K562 (cell line): ENCODE measurements around the gene TMEM72. TPM values are rescaled to one million over a fixed set of nuclear protein-coding genes. Genes with fewer than 3 reads are reported as not detected.

ENCODE experiments used
- ATAC-seq: fragments of 200-7000 bp; cut with Tn5 transposase; 3 replicates; pipeline ENCODE4 v1.9.1; 2020; ENCODE audit warnings: moderate library complexity
- Bru-seq: library from RNA; stranded (reverse); fragments of 400-500 nt; gene quantifications from one replicate; lab custom pipeline; 2021; lab: Mats Ljungman, UMichigan
- BruChase-seq, 2 experiments: library from RNA; stranded (reverse); fragments of 400-500 nt; gene quantifications; one replicate each; lab custom pipeline; 2021; lab: Mats Ljungman, UMichigan
- BruUV-seq: library from RNA; stranded (reverse); fragments of 400-500 nt; replicated peaks from 2 replicates; lab custom pipeline; 2021; lab: Mats Ljungman, UMichigan
- CTCF ChIA-PET: fragments of 300-600 bp; formaldehyde crosslinking; extraction: SDS; loops from one replicate; lab custom pipeline; 2021; ENCODE audit warnings: low intra/inter-chr PET ratio; lab: Yijun Ruan, JAX
- POLR2A ChIA-PET: fragments of 300-600, 350-650 bp; sonication (Branson Sonifier 250); formaldehyde crosslinking; extraction: SDS; loops from one replicate; lab custom pipeline; 2021; ENCODE audit warnings: antibody characterized with exemption, inconsistent platforms; lab: Yijun Ruan, JAX
- DNase-seq, 4 experiments: peaks; one replicate each; pipeline versions ENCODE4 v3.0.0 to v3.0.0-alpha.2; 2011 to 2018; ENCODE audit warnings: low spot score in 3 of 4, mixed read lengths in 3 of 4; ENCODE audit errors: extremely low read depth in 1 of 4
- FAIRE-seq: peaks from 2 replicates; lab custom pipeline; 2011; peaks lifted over from hg19 to GRCh38; lab: Jason Lieb, UNC
- H2AFZ ChIP-seq: 2 replicates; pipeline ENCODE4 v1.6.0; 2011; ENCODE audit warnings: low read depth, low read length, control low read depth, inconsistent platforms
- H3K27ac ChIP-seq: fragments of 200-600 bp; 3 replicates; pipeline ENCODE4 v1.8.0; 2011; ENCODE audit warnings: low read depth, mild to moderate bottlenecking, control low read depth, inconsistent platforms, low read length, moderate library complexity, mixed read lengths; ENCODE audit errors: extremely low read depth
- H3K27me3 ChIP-seq, 2 experiments: fragments of 300-600 bp in 1 of 2; 2 replicates in 1 of 2; 3 replicates in 1 of 2; pipeline versions ENCODE4 v1.6.0 to v1.8.0; 2011; ENCODE audit warnings: inconsistent platforms in 2 of 2, low read length in 2 of 2, mild to moderate bottlenecking in 1 of 2, mixed read lengths in 1 of 2, moderate library complexity in 1 of 2; ENCODE audit not compliant: control insufficient read depth in 2 of 2, insufficient read depth in 2 of 2
- H3K36me3 ChIP-seq: fragments of 300-600 bp; 3 replicates; pipeline ENCODE4 v1.8.0; 2011; ENCODE audit warnings: mild to moderate bottlenecking, low read length, inconsistent platforms; ENCODE audit not compliant: control insufficient read depth, insufficient read depth
- H3K4me1 ChIP-seq, 2 experiments: fragments of 200-600 bp in 1 of 2; replicated peaks in 1 of 2; 2 replicates in 1 of 2; 3 replicates in 1 of 2; pipeline versions ENCODE4 v1.5.1 to v1.8.0; 2011; ENCODE audit warnings: inconsistent platforms in 2 of 2, low read length in 2 of 2, mild to moderate bottlenecking in 1 of 2, mixed read lengths in 1 of 2, moderate library complexity in 1 of 2; ENCODE audit not compliant: control insufficient read depth in 2 of 2, insufficient read depth in 2 of 2
- H3K4me2 ChIP-seq: 2 replicates; pipeline ENCODE4 v1.6.1; 2011; ENCODE audit warnings: low read length, control low read depth, inconsistent platforms, mixed read lengths; ENCODE audit not compliant: insufficient read depth
- H3K4me3 ChIP-seq: fragments of 200-600 bp; sonication (generic), shearing (Covaris generic); 2 replicates; pipeline ENCODE4 v1.5.1; 2016; ENCODE audit warnings: control low read depth, inconsistent platforms
- H3K79me2 ChIP-seq: fragments of 200-600 bp; 3 replicates; pipeline ENCODE4 v1.8.0; 2011; ENCODE audit warnings: low read length, inconsistent platforms; ENCODE audit not compliant: control insufficient read depth, insufficient read depth
- H3K9ac ChIP-seq, 2 experiments: 2 replicates each; pipeline versions ENCODE4 v1.6.0 to v1.6.1; 2011; ENCODE audit warnings: low read depth in 2 of 2, low read length in 2 of 2, control low read depth in 1 of 2, inconsistent platforms in 1 of 2, mild to moderate bottlenecking in 1 of 2, mixed read lengths in 1 of 2; ENCODE audit not compliant: insufficient read depth in 1 of 2
- H3K9me1 ChIP-seq: one replicate; pipeline ENCODE4 v1.6.0; 2011; ENCODE audit warnings: inconsistent platforms, mild to moderate bottlenecking, low read length, moderate library complexity; ENCODE audit not compliant: control insufficient read depth, insufficient read depth
- H3K9me3 ChIP-seq: replicated peaks from 2 replicates; pipeline ENCODE4 v1.5.1; 2011; ENCODE audit warnings: low read depth, low read length, inconsistent platforms; ENCODE audit not compliant: control insufficient read depth, insufficient read depth
- H4K20me1 ChIP-seq: replicated peaks from 2 replicates; pipeline ENCODE4 v1.6.1; 2011; ENCODE audit warnings: low read length, inconsistent platforms, mixed read lengths; ENCODE audit not compliant: control insufficient read depth, insufficient read depth
- BRD4 ChIP-seq: fragments of 200-600 bp; sonication (generic); IDR thresholded peaks from 2 replicates; pipeline ENCODE4 v1.6.1; 2017; ENCODE audit warnings: inconsistent platforms
- CBFA2T3 ChIP-seq: fragments of 450-650 bp; IDR thresholded peaks from 2 replicates; pipeline ENCODE4 v1.6.1; 2017
- EHMT2 ChIP-seq: fragments of 450-650 bp; IDR thresholded peaks from 2 replicates; pipeline ENCODE4 v1.6.1; 2018; ENCODE audit warnings: antibody characterized with exemption
- ETV1 ChIP-seq: fragments of 450-650 bp; conservative IDR thresholded peaks from 2 replicates; pipeline ENCODE4 v1.6.1; 2016; ENCODE audit warnings: missing genetic modification characterization, control low read depth, low read depth, missing compliant biosample characterization
- GABPB1 ChIP-seq: sonication (generic); formaldehyde crosslinking; IDR thresholded peaks from 2 replicates; pipeline ENCODE4 v1.8.0; 2022; ENCODE audit warnings: mild to moderate bottlenecking, missing genetic modification reagents
- GATA2 ChIP-seq: sonication (generic); formaldehyde crosslinking; IDR thresholded peaks from 2 replicates; pipeline ENCODE4 v1.4.0; 2020; ENCODE audit warnings: mild to moderate bottlenecking, missing genetic modification reagents
- GATAD2A ChIP-seq: fragments of 450-650 bp; IDR thresholded peaks from 2 replicates; pipeline ENCODE4 v1.6.1; 2017
- KDM1A ChIP-seq, 2 experiments: fragments of 450-650 bp; IDR thresholded peaks; 2 replicates each; pipeline ENCODE4 v1.6.1; 2016; ENCODE audit warnings: mild to moderate bottlenecking in 2 of 2
- MYC ChIP-seq, 2 experiments: fragments of 250-450 bp in 1 of 2; sonication (Bioruptor Pico) in 1 of 2; IDR thresholded peaks; 2 replicates each; pipeline versions ENCODE4 v1.5.1 to v1.6.1; 2012 to 2021; ENCODE audit warnings: low read depth in 2 of 2, borderline replicate concordance in 1 of 2, improper control_type of control experiment in 1 of 2, low read length in 1 of 2, mild to moderate bottlenecking in 1 of 2, moderate library complexity in 1 of 2
- NCOA1 ChIP-seq: fragments of 450-650 bp; IDR thresholded peaks from 2 replicates; pipeline ENCODE4 v1.6.1; 2016; ENCODE audit warnings: low read depth
- NRF1 ChIP-seq, 2 experiments: fragments of 450-650 bp; IDR thresholded peaks in 1 of 2; conservative IDR thresholded peaks in 1 of 2; 2 replicates each; pipeline ENCODE4 v1.6.1; 2014; ENCODE audit warnings: mild to moderate bottlenecking in 2 of 2
- RBM15 ChIP-seq: fragments of 200-400 bp; formaldehyde crosslinking; IDR thresholded peaks from 2 replicates; pipeline ENCODE4 v1.6.1; 2018; ENCODE audit warnings: mild to moderate bottlenecking, low read length, moderate library complexity; ENCODE audit not compliant: insufficient read depth
- ZNF197 ChIP-seq: fragments of 200-800 bp; sonication (Bioruptor generic); IDR thresholded peaks from 2 replicates; pipeline ENCODE4 v1.6.1; 2016; ENCODE audit warnings: low read depth, missing genetic modification characterization, missing compliant biosample characterization
- WGBS: fragments of 100-300 bp; shearing (Covaris generic); methylation state at CpG from one replicate; pipeline ENCODE4 v1.1.6; 2016; ENCODE audit warnings: low coverage, mixed read lengths; ENCODE audit not compliant: insufficient coverage; ENCODE audit errors: missing lambda C conversion rate; 5-methylcytosine and 5-hydroxymethylcytosine counted together
- in situ Hi-C: fragments of 300-500 bp; cut with MboI; formaldehyde crosslinking; loops from 4 replicates; pipeline ENCODE4 v1.15.0; 2018; ENCODE audit warnings: inconsistent platforms, mixed read lengths
- intact Hi-C: fragments of 100-400 bp; cut with micrococcal nuclease; formaldehyde crosslinking; loops from 2 replicates; pipeline ENCODE4 v1.14.2; 2022
- long read RNA-seq, 3 experiments: library from polyadenylated mRNA in 2 of 3; library from RNA in 1 of 3; unstranded in 2 of 3; stranded (forward) in 1 of 3; transcript quantifications; one replicate each; pipeline ENCODE4 v2.0.0, GENCODE V29; 2019 to 2022
- polyA minus RNA-seq, 3 experiments: library from RNA; depleted of rRNA, polyadenylated mRNA; stranded (reverse); fragments of >200 nt; gene quantifications; 2 replicates each; pipeline ENCODE4 v1.2.3, GENCODE V29; 2011
- polyA plus RNA-seq, 8 experiments: library from polyadenylated mRNA; depleted of rRNA in 4 of 8; stranded (reverse) in 5 of 8; unstranded in 3 of 8; fragments of >200 nt; fragmentation: Nextera tagmentation in 2 of 8; fragmentation: Illumina TruSeq in 1 of 8; extraction: Ambion mirVana in 2 of 8; extraction: Trizol in 1 of 8; gene quantifications; 2 replicates each; pipeline versions ENCODE4 v1.2.1 to v1.2.3, GENCODE V29; 2011 to 2014; ENCODE audit warnings: inconsistent platforms in 1 of 8, missing spikeins in 1 of 8
- total RNA-seq, 7 experiments: library from RNA; depleted of rRNA in 6 of 7; stranded (reverse); fragments of >200 nt in 6 of 7; fragmentation: Illumina TruSeq in 2 of 7; extraction: Trizol in 2 of 7; gene quantifications; 2 replicates each; pipeline versions ENCODE4 v1.2.1 to v1.2.3, GENCODE V29; 2011 to 2021; ENCODE audit warnings: low replicate concordance in 1 of 7
- TF ChIP-seq, protein P1 (sequence below): sonication (generic); formaldehyde crosslinking; IDR thresholded peaks from 2 replicates; pipeline ENCODE4 v1.8.1; 2023; ENCODE audit warnings: mild to moderate bottlenecking, missing genetic modification reagents, moderate library complexity
- TF ChIP-seq, protein P2 (sequence below): fragments of 250-450 bp; sonication (Bioruptor Pico); IDR thresholded peaks from 2 replicates; pipeline ENCODE4 v1.8.0; 2022; ENCODE audit warnings: moderate library complexity, mild to moderate bottlenecking, inconsistent platforms

The TMEM72 gene
- total RNA-seq (2011; cell fraction: chromatin; rRNA removed; ENCODE audit: low replicate concordance): not detected in 2 replicates
- total RNA-seq (2011; cell fraction: nucleolus; rRNA removed): not detected in 2 replicates
- total RNA-seq (2011; cell fraction: nucleoplasm; rRNA removed): not detected in 2 replicates
- total RNA-seq (2014; rRNA removed) (not detected in 2 replicates), total RNA-seq (2014; rRNA removed; fragmentation: Illumina TruSeq; extraction: Trizol) (not detected in 2 replicates), total RNA-seq (2015; rRNA removed; fragmentation: Illumina TruSeq; extraction: Trizol) (not detected in 2 replicates), total RNA-seq (2021) (not detected in 2 replicates), polyA plus RNA-seq (2011; rRNA removed) (not detected in 2 replicates), polyA plus RNA-seq (2014; fragmentation: Illumina TruSeq; extraction: Trizol) (not detected in 2 replicates), polyA plus RNA-seq (2014; fragmentation: Nextera tagmentation; extraction: Ambion mirVana) (not detected), polyA plus RNA-seq (2014; rRNA removed) (not detected in 2 replicates), polyA minus RNA-seq (2011; rRNA and poly(A)+ RNA removed) (not detected in 2 replicates), Bru-seq, nascent RNA (percentile 12 among the genes with signal in this experiment), BruChase-seq, experiment 1, labeled RNA remaining after a 2-hour chase (not detected), BruChase-seq, experiment 2, labeled RNA remaining after a 6-hour chase (not detected)
- not detected in 2 replicates for polyA plus RNA-seq (2011; cell fraction: cytosol; rRNA removed)
- polyA plus RNA-seq (2011; cell fraction: nucleus; rRNA removed): not detected in 2 replicates
- polyA plus RNA-seq (2012): not detected in 2 replicates
- not detected in 2 replicates for polyA minus RNA-seq (2011; cell fraction: cytosol; rRNA and poly(A)+ RNA removed)
- polyA minus RNA-seq (2011; cell fraction: nucleus; rRNA and poly(A)+ RNA removed): not detected in 2 replicates
- long read RNA-seq, experiment 1: 0 reads
- long read RNA-seq, experiment 2: 0 reads
- long read RNA-seq, experiment 3: 0 reads

DNA sequence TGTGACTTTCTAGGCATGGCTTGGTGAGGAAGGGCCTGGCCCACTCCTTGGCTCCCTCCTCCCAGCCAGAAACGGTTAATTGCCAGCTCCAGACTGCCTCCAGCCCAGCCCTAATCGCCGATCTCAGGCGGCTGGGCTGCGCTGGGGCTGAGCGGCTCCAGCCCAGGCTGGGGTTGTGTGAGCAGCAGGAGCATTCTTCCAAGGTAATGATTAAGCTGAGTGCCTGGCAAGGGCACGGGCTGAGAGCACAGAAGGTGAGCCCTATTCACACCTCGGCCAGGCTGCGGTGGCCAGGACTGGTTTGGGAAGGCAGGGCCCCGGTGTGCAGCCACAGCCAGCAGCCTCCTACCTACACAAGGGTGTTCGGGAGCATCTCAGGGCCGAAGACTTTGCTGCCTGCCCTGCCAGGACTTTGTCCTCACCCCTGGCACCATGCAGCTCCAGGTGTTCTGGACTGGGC lies at the start of gene TMEM72:
TSS of gene TMEM72 (plus strand) at position 257 of the 460 bp plus-strand sequence. CDS start at position 433, 176 bp downstream.
- H3K27ac ChIP-seq: no peak within 1 kb of the TSS
- no peaks in the 10 kb centered on the region for H3K36me3 ChIP-seq
- BruUV-seq: no TSS peak
- no peaks in the 10 kb centered on the region for H3K79me2 ChIP-seq
- CTCF ChIA-PET: no interaction called here
- ATAC-seq (peak; percentile 78), DNase-seq (peak; percentile 37 to 65 (median 52)), FAIRE-seq (peak; percentile 49)
- H3K4me1 ChIP-seq: peaks cover 32 to 35% of the 10 kb centered on the region in 2 experiments
- POLR2A ChIA-PET: no interaction called here
- no peaks in the 10 kb centered on the region for H3K9me3 ChIP-seq
- peak within 1 kb of the TSS in 1 of 2 experiments; percentile 38; a peak in 1 of 4 replicates for H3K9ac ChIP-seq
- no peak within 1 kb of the TSS for H3K4me3 ChIP-seq
- H3K27me3 ChIP-seq: peaks cover 2 to 28% of the 10 kb centered on the region in 2 experiments; a peak in 4 of 5 replicates
- WGBS: 13% methylated on average over 12 of the region's 12 CpGs
- in situ Hi-C loops: no loop called here
- intact Hi-C loops: no loop called here
- H4K20me1 ChIP-seq: peaks cover 3% of the 10 kb centered on the region; the same call in 1 of the 2 replicates
- peaks cover 3% of the 10 kb centered on the region for H3K9me1 ChIP-seq
- H2AFZ ChIP-seq: no peak within 1 kb of the TSS; the same call in 1 of the 2 replicates
- H3K4me2 ChIP-seq: no peak within 1 kb of the TSS
- TF ChIP-seq RBM15: no peak
- peak; percentile 13; the same call in 1 of the 2 replicates for TF ChIP-seq CBFA2T3
- no peak for TF ChIP-seq KDM1A (IDR thresholded peaks at IDR 0.05)
- 0 out of 2 replicates have a peak, but pooled peaks have one; percentile 27 for TF ChIP-seq GATA2 (CRISPR knock-in tag)
- TF ChIP-seq MYC (IDR thresholded peaks at IDR 0.05; ENCODE audit: low read depth, low read length): no peak
- TF ChIP-seq MYC (CRISPR knock-in tag; IDR thresholded peaks at IDR 0.05; ENCODE audit: borderline replicate concordance, low read depth): no peak
- TF ChIP-seq NRF1 (conservative IDR thresholded peaks at IDR 0.05 in 1 of 2, IDR thresholded peaks at IDR 0.05 in 1 of 2): peak in 1 of 2 experiments; percentile 48; a peak in 3 of 4 replicates
- no peak for TF ChIP-seq BRD4
- TF ChIP-seq, protein P1, sequence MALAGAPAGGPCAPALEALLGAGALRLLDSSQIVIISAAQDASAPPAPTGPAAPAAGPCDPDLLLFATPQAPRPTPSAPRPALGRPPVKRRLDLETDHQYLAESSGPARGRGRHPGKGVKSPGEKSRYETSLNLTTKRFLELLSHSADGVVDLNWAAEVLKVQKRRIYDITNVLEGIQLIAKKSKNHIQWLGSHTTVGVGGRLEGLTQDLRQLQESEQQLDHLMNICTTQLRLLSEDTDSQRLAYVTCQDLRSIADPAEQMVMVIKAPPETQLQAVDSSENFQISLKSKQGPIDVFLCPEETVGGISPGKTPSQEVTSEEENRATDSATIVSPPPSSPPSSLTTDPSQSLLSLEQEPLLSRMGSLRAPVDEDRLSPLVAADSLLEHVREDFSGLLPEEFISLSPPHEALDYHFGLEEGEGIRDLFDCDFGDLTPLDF (CRISPR knock-in tag): no peak
- TF ChIP-seq GATAD2A: no peak
- TF ChIP-seq EHMT2: no peak
- no peak for TF ChIP-seq ETV1 (tag)
- no peak for TF ChIP-seq GABPB1
- no peak for TF ChIP-seq ZNF197 (CRISPR knock-in tag)
- TF ChIP-seq NCOA1: no peak
- TF ChIP-seq, protein P2, sequence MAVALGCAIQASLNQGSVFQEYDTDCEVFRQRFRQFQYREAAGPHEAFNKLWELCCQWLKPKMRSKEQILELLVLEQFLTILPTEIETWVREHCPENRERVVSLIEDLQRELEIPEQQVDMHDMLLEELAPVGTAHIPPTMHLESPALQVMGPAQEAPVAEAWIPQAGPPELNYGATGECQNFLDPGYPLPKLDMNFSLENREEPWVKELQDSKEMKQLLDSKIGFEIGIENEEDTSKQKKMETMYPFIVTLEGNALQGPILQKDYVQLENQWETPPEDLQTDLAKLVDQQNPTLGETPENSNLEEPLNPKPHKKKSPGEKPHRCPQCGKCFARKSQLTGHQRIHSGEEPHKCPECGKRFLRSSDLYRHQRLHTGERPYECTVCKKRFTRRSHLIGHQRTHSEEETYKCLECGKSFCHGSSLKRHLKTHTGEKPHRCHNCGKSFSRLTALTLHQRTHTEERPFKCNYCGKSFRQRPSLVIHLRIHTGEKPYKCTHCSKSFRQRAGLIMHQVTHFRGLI (CRISPR knock-in tag): peak; percentile 96; the same call in 1 of the 2 replicates
